ENCODE data around the gene CNTN6.

CNTN6 gene

GRCh38 chr3:1288805-1289494, 196.1 kb downstream of the CNTN6 start:
- H3K4me3 ChIP-seq (replicated peaks in 1 of 2; ENCODE audit: low read depth in 2 of 2, low read length in 2 of 2): no peak overlapping the region
- DNase-seq (ENCODE audit: low read depth in 2 of 2): no peak
- TF ChIP-seq CTCF (IDR thresholded peaks at IDR 0.05; ENCODE audit: low read depth, low read length): no peak

- H3K4me3 ChIP-seq (replicated peaks in 1 of 2; ENCODE audit: low read depth in 2 of 2, low read length in 2 of 2): no peak overlapping the region
- no peak for DNase-seq (ENCODE audit: low read depth in 2 of 2)
- TF ChIP-seq CTCF (IDR thresholded peaks at IDR 0.05; ENCODE audit: low read depth, low read length): no peak
Measured at GRCh38 chr3:1292571-1293071, 199.8 kb downstream of the CNTN6 start.

- no peak for TF ChIP-seq CTCF (IDR thresholded peaks at IDR 0.05; ENCODE audit: low read depth, low read length)
- DNase-seq (ENCODE audit: low read depth in 2 of 2): peak in 1 of 2 donors; percentile 1
- H3K4me3 ChIP-seq (replicated peaks in 1 of 2; ENCODE audit: low read depth in 2 of 2, low read length in 2 of 2): no peak overlapping the region
Measured at GRCh38 chr3:1294586-1294985, 201.8 kb downstream of the CNTN6 start.

GRCh38 chr3:1318296-1319005, 225.6 kb downstream of the CNTN6 start:
- no peak for DNase-seq (ENCODE audit: low read depth in 2 of 2)
- TF ChIP-seq CTCF (IDR thresholded peaks at IDR 0.05; ENCODE audit: low read depth, low read length): no peak
- no peak overlapping the region for H3K4me3 ChIP-seq (replicated peaks in 1 of 2; ENCODE audit: low read depth in 2 of 2, low read length in 2 of 2)

- no peak overlapping the region for H3K4me3 ChIP-seq (replicated peaks in 1 of 2; ENCODE audit: low read depth in 2 of 2, low read length in 2 of 2)
- no peak for TF ChIP-seq CTCF (IDR thresholded peaks at IDR 0.05; ENCODE audit: low read depth, low read length)
- no peak for DNase-seq (ENCODE audit: low read depth in 2 of 2)
Measured at GRCh38 chr3:1326546-1326945, 233.7 kb downstream of the CNTN6 start.

GRCh38 chr3:1330107-1330506, 237.3 kb downstream of the CNTN6 start:
- H3K4me3 ChIP-seq (replicated peaks in 1 of 2; ENCODE audit: low read depth in 2 of 2, low read length in 2 of 2): no peak overlapping the region
- no peak for DNase-seq (ENCODE audit: low read depth in 2 of 2)
- TF ChIP-seq CTCF (IDR thresholded peaks at IDR 0.05; ENCODE audit: low read depth, low read length): no peak
